Osteocyte (in vitro differentiated cells): Measurements from ENCODE around the gene GRM4. TPM values are rescaled to one million over a fixed set of nuclear protein-coding genes. Genes with fewer than 3 reads are reported as not detected.

Experiments used
- DNase-seq: peaks from one replicate; pipeline ENCODE4 v3.0.0; 2021; ENCODE audit warnings: mixed read lengths; ENCODE audit not compliant: unreplicated experiment; ENCODE audit errors: extremely low spot score
- H3K27ac Mint-ChIP-seq: one replicate; pipeline ENCODE4 v1.8.0; 2021; ENCODE audit warnings: mild to moderate bottlenecking, mixed read lengths; ENCODE audit not compliant: unreplicated experiment
- H3K27me3 Mint-ChIP-seq: one replicate; pipeline ENCODE4 v1.8.0; 2021; ENCODE audit warnings: mixed read lengths; ENCODE audit not compliant: unreplicated experiment
- H3K36me3 Mint-ChIP-seq: one replicate; pipeline ENCODE4 v1.8.0; 2021; ENCODE audit warnings: mixed read lengths; ENCODE audit not compliant: unreplicated experiment
- H3K4me1 Mint-ChIP-seq: one replicate; pipeline ENCODE4 v1.8.0; 2021; ENCODE audit warnings: mixed read lengths; ENCODE audit not compliant: unreplicated experiment
- H3K4me3 Mint-ChIP-seq: one replicate; pipeline ENCODE4 v1.8.0; 2021; ENCODE audit warnings: mild to moderate bottlenecking, moderate library complexity, mixed read lengths; ENCODE audit not compliant: unreplicated experiment
- H3K9me3 Mint-ChIP-seq: one replicate; pipeline ENCODE4 v1.8.0; 2021; ENCODE audit warnings: mixed read lengths; ENCODE audit not compliant: unreplicated experiment
- total RNA-seq: library from RNA; stranded (reverse); gene quantifications from 2 replicates; pipeline ENCODE4 v1.2.1, GENCODE V29; 2021
- TF ChIP-seq, protein P1 (sequence below): fragments of 200-600 bp; sonication (generic); IDR thresholded peaks from 2 replicates; pipeline ENCODE4 v1.5.0; 2021; ENCODE audit warnings: antibody characterized with exemption, mild to moderate bottlenecking, moderate library complexity

The GRM4 gene
- total RNA-seq, 1 donor from 2014 or later = 0.40 TPM

DNA sequence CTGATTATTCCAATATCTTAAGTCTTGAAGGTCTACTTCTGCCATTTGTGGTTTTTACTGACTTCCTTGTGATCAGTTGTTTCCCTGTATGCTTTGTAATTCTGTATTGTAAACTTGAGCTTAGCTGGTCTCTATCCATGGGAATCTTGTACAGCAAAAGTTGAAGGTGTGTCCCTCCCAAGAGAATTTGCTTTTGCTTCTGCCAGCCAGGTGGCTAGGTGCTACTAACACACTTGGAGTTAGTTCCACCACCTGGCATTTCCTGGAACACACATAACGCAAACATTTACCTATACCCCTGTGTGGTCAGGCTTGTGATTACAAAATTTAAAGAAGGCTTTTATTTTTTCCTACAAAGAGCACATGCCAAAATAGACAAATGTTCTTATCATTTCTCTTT lies 141.2 kb downstream of the GRM4 start:
- Mint-ChIP-seq H3K4me3 (no peak overlapping the region), H3K27me3 (peaks cover 36% of the 10 kb centered on the region)

GRCh38 chr6:34003962-34004361 lies 141.9 kb downstream of the GRM4 start:
- H3K9me3 Mint-ChIP-seq = peaks cover 11% of the 10 kb centered on the region

More for the DNA sequence above, 141.2 kb downstream of the GRM4 start:
- Mint-ChIP-seq H3K27ac (no peak overlapping the region), H3K36me3 (no peaks in the 10 kb centered on the region), H3K9me3 (peaks cover 11% of the 10 kb centered on the region), H3K4me1 (no peaks in the 10 kb centered on the region)
- TF ChIP-seq, protein P1, sequence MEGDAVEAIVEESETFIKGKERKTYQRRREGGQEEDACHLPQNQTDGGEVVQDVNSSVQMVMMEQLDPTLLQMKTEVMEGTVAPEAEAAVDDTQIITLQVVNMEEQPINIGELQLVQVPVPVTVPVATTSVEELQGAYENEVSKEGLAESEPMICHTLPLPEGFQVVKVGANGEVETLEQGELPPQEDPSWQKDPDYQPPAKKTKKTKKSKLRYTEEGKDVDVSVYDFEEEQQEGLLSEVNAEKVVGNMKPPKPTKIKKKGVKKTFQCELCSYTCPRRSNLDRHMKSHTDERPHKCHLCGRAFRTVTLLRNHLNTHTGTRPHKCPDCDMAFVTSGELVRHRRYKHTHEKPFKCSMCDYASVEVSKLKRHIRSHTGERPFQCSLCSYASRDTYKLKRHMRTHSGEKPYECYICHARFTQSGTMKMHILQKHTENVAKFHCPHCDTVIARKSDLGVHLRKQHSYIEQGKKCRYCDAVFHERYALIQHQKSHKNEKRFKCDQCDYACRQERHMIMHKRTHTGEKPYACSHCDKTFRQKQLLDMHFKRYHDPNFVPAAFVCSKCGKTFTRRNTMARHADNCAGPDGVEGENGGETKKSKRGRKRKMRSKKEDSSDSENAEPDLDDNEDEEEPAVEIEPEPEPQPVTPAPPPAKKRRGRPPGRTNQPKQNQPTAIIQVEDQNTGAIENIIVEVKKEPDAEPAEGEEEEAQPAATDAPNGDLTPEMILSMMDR = no peak
- DNase-seq = no peak

GRCh38 chr6:34001706-34002621 lies 143.9 kb downstream of the GRM4 start:
- no peak for DNase-seq
- Mint-ChIP-seq H3K9me3 (peaks cover 9% of the 10 kb centered on the region), H3K27ac (no peak overlapping the region), H3K4me1 (no peaks in the 10 kb centered on the region), H3K4me3 (no peak overlapping the region), H3K36me3 (no peaks in the 10 kb centered on the region), H3K27me3 (peaks cover 48% of the 10 kb centered on the region)
- TF ChIP-seq, protein P1 = no peak

More at GRCh38 chr6:34003962-34004361, 141.9 kb downstream of the GRM4 start:
- no peaks in the 10 kb centered on the region for H3K4me1 Mint-ChIP-seq
- no peak overlapping the region for H3K4me3 Mint-ChIP-seq
- DNase-seq = no peak
- H3K27me3 Mint-ChIP-seq = peaks cover 39% of the 10 kb centered on the region
- no peak overlapping the region for H3K27ac Mint-ChIP-seq
- no peaks in the 10 kb centered on the region for H3K36me3 Mint-ChIP-seq
- TF ChIP-seq, protein P1 = no peak

DNA sequence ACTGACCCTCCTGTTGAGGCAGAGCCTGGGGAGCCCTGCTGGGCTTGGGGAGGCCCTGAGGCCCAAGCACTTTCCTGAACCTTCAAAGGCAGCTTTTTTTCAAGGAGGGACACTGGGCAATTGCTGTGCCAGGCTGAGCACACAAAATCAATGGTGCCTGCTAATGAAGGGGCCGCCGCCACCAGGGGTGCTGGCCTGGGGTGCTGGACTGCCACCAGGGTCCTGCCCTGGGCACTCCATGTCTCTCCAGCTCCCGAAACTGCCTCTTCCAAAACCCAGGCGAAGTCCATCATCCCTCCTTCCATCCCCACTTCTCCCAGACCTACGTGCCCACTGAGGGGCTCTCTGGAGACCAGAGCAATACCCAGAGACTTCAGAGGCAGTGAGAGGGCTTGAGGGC lies 145.6 kb downstream of the GRM4 start:
- TF ChIP-seq, protein P1 = no peak
- Mint-ChIP-seq H3K4me3 (no peak overlapping the region), H3K36me3 (no peaks in the 10 kb centered on the region), H3K27ac (no peak overlapping the region), H3K9me3 (peaks cover 15% of the 10 kb centered on the region), H3K27me3 (peaks cover 50% of the 10 kb centered on the region), H3K4me1 (no peaks in the 10 kb centered on the region)
- DNase-seq = no peak

GRCh38 chr6:33999567-33999966 lies 146.3 kb downstream of the GRM4 start:
- Mint-ChIP-seq H3K9me3 (peaks cover 15% of the 10 kb centered on the region), H3K27me3 (peaks cover 48% of the 10 kb centered on the region), H3K27ac (no peak overlapping the region), H3K4me3 (no peak overlapping the region), H3K4me1 (no peaks in the 10 kb centered on the region), H3K36me3 (peaks cover under 1% of the 10 kb centered on the region)
- TF ChIP-seq, protein P1 = no peak
- DNase-seq = no peak
